CD4-positive, alpha-beta T cell treated with Interleukin-12 subunit alpha and Interleukin-12 subunit beta, for 1 hour (primary cell): Measurements from ENCODE around the gene GAD1.
A peak's percentile ranks its signal among the peaks of the same experiment; 100 is the strongest.

Experiments
- DNase-seq: peaks from one replicate; pipeline ENCODE4 v3.0.0-alpha.2; 2020

Gene GAD1

DNA sequence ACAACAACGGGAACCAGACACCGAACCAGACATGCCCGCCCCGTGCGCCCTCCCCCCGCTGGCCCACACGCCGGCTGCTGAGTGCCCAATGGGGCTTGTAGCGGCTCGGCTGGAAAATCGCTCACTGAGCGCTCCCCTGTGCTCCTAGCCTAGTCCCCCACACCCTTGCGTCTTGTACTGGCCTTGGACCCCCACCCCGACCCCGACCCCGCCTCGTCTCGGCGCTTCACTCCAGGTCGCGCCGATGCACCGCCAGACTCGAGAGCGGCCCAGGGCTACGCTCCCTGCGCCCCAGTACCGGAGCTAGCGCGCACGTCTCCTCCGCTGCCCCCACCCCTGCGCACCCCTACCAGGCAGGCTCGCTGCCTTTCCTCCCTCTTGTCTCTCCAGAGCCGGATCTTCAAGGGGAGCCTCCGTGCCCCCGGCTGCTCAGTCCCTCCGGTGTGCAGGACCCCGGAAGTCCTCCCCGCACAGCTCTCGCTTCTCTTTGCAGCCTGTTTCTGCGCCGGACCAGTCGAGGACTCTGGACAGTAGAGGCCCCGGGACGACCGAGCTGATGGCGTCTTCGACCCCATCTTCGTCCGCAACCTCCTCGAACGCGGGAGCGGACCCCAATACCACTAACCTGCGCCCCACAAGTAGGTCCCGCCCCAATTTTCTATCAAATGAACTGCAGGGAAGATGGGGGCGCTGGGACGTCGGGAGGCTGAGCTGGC is 1.5 kb downstream of the GAD1 start:
- no peak for DNase-seq

DNA sequence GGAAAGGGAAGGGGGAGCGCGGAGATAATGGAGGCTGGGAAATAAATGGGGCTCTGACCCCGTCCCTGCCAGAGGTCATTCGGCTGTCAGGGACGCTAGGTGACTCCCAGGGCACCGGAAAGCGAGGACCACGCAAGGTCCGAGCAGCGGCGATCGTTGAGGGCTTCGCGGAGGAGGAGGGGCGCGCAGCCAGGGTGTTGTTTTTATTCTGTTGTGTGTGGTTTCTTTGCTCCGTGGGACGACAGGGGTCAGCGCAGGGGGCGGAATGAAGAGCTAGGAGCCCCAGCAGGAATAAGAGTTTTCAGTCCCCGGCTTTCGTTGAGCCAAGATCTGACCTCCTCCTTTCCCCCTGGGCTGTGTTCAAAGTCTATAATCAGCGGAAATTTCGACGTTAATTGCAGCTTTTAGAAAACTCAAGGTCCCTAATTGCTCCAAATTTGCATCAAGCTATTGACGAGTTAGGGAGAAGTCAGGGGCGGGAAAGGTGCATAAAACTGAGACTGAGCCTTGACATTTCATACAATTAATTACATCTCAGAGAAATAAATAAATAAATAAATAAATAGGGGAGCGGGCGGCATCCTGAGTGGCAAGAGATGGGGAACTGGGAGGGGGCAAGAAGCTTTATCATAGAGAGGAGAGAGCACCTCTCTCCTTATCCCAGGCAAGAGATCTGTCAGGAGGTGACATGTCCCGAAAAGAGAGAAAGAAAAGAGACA is 2.2 kb downstream of the GAD1 start:
- DNase-seq, result no peak

DNA sequence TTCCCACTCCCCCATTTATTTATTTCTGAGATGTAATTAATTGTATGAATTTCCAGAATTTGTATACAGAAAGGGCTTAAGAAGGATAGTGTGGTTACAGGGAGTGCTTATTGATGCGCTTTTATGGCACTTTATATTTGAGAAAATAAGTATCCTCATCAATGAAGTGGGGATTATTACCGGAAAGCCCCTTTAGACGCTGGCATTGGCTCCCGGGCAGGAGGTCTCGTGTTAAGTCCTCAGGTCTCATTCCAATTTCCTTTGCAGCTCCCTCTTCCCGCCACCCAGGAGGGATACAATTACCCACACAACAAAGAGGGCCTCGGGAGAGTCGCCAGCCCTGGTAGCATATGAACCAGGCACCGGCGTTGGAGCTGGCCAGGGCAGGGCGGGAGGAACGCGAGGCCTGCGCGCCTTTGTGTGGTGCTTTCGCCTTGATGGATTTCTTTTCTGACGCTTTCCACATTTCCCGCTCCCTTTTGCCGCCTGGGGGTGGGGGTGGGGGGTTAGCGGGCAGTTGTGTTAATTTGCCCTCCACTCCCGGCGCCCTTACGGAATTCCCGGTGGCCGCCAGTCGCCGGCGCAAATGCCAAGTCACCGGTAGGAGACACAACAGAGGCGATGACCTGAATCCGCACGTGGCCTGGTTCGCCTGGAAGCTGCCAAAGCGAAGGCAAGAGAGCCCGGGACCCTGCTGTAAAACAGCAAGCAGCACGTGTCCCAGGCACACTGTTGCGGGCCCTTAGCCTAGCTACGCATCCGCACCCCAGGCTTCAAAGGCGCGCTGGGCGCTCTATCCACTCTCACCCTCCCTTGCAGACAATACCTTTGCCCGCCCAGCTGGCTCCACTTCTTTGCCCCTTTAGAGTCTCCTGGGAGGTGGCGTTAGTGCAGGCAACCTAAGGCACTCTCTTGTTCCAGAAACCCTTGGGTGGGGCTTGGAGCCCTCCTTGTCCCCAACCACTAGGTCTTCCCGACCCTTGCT is 3.3 kb downstream of the GAD1 start:
- DNase-seq, result no peak

DNA sequence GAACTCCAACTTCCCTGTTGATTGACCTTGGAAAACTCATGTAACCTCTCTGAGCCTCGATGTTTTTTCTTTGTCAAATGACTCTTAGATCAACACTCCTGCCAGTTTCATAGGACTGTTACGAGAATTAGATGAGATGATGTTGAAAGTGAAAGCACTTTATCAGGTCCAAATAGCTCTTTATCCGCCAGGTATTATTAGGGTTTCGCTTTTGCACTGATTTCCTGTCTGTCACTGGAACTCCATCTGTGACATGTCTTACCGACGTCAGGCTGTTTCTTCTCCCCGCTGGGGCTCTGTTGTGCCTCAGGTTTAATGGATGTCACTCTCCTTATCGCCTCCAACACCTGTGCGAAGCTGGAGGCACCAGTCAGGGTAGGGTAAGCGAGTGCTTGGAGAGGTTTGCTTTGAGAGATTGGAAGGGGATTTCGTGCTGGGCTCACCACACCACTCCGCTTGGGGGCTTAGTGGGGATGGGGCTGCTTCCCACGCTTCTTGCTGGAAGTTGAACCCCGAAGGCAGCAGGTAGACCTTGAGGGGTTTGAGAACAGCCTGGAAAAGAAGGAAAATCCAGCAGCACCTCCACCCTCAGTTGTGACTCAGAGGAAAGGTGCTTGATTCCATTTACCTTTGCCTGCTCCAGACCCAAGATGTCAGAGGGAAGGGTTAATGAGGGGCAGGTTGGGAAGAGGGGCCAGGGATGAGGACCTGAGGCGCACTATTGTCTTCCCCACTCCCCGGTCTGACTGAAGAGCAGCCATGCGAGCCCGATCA is 4.3 kb downstream of the GAD1 start:
- peak; percentile 55 for DNase-seq

DNA sequence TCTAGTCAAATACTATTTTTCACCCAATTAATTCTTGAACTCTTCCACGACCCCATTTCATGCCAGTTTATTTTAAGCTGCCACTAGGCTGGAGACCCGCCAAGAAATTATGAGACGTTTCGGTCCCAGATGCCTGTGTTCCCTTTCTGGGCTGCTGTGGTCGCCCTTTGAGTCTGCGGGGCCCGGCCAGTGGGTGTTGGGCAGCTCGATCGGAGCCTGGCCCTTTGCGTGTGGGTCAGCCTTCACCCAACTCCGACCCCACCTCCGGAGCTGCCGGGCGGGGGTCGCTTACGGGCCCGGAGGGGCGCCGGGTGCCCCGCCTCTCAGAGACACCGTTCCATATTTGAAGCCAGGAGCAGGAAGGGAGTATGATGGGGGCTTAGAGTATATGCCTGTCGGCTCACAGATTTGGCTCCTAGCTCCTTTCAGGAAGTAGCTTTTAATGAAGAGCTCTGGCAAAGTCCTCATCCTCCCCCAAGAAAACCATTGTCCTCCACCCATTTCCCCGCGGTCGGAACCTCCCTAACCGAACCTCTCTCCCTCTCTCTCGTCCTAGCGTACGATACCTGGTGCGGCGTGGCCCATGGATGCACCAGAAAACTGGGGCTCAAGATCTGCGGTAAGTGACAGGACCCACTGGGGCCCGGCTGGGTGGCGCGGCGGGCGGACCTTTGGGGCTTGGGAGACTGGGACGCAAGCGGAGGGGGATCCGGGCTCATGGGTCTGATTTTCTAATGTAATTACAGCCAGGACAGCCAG is 5.0 kb downstream of the GAD1 start:
- no peak for DNase-seq

DNA sequence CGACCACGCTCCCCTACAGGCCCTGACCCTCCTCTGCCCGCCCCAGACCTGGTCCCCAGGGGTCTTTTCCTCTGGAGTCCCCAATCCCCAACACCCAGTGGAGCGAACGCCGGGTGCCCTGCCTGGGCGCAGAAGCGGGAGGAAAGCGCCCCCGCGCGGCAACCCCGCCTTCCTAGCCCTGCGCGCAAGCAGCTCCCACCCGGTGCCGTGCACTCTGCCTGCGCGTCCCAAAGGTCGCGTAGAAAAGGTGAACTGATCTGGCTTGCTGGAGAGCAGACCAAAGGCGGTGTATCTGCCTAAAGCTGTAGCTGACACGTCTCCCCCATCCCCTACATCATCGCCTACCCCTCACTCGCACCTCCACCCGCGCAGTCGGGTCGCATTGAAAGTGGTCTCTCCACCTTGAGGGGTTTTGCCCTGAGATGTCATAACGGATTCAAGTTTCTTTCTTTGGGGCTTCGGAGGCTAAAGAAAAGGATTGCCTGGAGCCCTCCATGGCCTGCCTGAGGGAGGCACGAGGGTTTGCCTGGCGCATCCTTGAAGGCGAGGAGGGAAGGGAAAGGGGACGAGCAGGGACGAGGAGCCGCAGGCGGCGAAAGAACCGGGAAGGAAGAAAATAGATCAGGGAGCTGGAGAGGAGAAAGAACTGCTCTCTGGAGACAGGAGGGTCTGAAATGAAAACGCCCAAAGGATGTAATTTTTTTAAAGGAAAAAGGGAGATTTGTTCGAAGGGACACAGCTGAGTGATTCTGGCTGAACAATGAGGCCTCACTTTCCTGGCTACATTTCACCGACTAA is 5.8 kb downstream of the GAD1 start:
- DNase-seq, result no peak

DNA sequence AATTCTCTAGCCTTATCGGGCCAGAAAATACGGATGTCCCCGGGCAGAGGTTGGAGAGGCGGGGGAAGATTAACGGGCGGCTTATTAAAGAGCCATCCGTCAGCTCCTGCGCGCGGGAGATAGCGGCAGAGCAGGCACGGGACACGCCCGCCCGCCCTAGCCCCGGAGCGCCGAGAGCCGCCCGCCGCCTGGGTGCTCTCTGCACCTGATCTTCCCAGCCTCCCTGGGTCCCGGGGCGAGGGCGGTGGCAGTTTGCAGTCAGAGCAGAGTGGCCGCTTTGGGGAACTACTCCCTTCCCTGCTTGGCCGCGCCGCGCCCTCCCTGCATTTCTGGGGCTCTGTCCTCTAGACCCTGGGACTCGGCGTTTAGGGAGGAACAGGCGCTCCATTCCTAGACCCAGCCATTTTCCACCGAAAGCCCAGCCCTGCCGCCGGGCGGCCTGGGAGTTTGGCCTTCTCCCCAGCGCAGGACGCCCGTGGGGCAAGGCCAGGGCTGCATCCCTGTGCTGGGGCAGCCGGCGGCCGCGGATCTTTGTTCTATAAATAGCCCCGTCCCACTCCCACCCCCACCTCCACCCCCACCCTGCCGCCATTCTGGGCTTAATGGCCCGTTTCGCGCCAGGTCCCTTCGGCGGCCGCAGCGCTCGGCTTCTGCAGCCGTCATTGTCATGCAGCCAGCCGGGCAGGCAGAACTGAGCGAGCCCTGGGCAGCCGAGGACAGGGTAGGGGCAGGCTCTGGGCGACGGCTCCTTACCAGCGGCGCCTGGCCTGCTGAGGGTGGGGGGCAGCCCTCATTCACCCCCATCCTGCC is 6.6 kb downstream of the GAD1 start:
- DNase-seq, result no peak

DNA sequence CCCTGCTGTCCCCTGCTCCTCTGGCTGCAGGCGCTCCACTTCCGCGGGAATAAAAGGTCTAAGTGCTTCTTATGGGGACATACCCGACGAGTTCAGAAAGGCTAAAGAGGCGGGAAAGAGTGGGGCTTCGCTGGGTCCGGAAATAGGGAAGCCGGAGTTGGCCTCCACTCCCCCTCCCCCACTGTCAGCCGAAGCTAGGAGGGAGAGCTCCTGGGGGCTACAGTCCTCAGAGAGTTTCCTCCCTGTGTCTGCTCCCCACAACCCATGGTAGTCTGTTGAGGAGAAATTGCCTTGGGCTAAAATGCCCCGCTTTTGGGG is 7.2 kb downstream of the GAD1 start:
- no peak for DNase-seq

DNA sequence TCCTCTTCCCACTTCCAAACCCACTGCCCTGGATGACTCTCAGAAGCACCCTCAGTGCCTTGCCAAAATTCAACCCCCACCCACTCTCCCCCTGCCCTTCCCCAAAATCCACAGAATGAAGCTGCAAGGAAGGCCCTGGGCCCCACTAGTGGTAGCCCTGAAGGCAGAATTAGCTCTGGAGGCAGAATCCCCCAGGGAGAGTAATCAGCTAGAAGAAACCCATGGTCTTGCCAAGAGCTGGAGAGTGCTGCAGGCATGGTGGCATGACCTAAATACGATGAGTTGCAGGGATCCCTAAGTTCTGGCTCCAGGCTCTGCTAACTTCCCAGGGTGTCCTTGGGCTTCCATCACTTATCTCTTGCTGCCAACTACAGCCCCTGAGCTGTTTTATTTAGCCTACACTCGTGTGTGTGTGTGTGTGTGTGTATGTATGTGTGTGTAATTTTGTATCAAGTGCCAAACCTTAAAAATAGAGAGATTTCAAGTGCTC is 7.9 kb downstream of the GAD1 start:
- DNase-seq, result no peak

DNA sequence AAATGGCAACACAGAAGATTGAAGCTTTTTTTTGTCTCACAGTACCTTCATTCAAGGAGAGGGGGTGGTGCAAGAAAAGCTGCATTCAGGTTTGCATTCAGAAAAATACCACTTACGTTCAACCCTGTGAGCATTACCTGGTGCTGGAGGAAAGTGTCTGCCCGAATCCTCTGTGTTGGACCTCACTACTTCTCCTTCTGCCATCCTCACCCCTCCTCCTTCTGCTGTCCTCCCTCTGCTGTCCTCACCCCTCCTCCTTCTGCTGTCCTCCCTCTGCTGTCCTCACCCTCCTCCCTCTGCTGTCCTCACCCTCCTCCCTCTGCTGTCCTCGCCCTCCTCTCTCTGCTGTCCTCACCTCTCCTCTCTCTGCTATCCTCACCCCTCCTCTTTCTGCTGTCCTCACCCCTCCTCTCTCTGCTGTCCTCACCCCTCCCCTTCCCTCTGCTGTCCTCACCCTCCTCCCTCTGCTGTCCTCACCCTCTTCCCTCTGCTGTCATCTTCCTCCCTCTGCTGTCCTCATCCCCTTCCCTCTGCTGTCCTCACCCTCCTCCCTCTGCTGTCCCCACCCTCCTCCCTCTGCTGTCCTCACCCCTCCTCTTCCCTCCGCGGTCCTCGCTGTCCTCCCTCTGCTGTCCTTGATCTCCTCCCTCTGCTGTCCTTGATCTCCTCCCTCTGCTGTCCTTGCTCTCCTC is 11.3 kb downstream of the GAD1 start:
- DNase-seq, result no peak

DNA sequence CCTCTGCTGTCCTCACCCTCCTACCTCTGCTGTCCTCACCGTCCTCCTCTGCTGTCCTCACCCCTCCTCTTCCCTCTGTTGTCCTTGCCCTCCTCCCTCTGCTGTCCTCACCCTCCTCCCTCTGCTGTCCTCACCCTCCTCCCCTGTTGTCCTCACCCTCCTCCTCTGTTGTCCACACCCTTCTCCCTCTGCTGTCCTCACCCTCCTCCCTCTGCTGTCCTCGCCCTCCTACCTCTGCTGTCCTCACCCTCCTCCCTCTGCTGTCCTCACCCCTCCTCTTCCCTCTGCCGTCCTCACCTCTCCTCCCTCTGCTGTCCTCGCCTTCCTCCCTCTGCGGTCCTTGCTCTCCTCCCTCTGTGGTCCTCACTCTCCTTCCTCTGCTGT is 11.8 kb downstream of the GAD1 start:
- DNase-seq, result no peak

DNA sequence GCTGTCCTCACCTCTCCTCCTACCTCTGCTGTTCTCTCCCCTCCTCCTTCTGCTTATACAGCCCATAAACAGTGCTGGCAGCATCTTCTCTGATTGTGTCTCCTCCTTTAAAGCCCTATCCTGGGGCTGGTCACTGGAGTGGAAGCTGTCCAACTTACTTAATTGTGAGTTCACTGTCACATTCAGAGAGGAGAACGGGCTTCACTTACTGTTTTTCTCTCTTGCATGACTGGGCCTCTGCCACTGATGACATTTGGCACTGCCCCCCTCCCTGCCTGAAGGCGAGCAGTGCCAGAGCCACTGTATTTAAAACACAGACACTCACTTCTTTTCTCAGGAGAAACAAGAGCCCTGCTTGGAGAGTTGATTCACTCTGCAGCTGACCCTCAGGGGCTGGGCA is 12.3 kb downstream of the GAD1 start:
- DNase-seq, result no peak

DNA sequence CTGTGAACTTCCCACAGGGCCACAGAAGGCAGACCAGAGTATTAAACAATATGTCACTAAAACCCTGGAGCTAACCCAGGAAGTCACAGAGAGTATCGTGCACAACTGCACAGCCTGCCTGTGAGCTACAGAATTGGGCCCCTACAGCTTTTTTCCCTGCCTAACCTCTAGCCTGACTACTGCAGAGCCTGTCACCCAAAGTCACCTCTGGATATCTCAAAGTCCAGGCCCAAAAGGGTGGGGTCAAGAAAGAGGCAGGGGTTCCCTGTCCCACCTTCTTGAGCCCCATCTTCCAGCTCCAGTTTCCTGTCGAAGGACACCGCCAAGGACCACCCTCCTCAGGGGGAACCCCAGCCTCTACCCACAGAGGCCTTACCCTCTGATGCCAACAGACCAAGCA is 13.5 kb downstream of the GAD1 start:
- no peak for DNase-seq

DNA sequence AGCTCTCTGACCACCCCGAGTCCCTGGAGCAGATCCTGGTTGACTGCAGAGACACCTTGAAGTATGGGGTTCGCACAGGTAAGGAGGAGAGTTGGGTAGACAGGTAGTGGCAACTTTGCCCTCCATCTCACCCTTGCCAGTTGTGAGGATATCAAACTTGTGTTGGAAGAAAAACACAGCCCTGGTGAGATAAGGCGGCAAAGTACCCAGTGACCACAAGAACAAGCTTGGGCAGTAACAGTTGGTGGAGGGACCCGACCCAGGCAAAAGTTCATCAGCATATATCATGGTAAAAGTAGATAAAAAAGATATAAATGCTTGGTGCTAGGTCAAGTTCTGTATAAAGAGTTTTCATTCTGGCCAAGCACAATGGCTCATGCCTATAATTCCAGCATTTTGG is 14.4 kb downstream of the GAD1 start:
- no peak for DNase-seq

DNA sequence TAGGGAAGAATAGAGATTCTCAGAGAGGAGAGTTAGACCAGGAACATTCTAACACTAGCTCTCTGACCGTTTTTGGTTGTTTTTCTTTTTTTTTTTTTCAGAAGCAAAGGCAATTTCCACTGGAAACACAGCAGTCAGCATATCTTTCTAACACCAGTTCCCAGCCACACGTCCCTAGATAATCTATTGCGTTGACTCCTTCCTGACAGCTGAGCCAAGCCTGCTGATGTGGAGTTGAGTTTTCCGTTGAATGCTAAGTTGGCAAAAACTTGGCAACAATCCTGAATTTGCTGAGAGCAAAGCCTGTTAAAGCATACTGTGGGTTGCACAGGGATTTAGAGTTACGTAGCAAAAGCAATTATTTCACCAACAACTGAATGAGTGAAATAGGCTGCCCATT is 19.3 kb downstream of the GAD1 start:
- no peak for DNase-seq

DNA sequence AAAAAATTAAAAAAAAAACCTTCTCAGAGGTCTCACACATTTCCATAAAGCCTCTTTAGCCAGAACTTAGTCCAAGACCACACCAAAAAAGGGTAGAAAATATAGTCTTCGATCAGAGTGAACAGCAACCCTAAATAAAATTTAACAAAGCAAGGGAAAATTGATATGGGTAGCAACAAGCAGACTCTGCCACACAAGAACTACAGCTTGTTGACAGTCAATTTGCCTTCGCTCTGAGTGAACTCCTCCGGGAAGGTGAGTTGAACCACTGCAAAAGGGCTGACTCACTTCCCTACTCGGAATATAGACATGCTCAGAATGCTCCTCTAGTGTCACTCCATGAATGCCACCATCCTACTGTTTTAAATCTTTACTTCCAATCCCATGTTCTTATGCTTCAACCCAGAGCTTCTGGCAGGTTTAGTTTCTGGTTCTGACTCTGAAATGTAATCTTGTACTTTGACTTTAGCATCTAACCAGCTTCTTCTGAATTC is 24.1 kb downstream of the GAD1 start:
- DNase-seq, result no peak

DNA sequence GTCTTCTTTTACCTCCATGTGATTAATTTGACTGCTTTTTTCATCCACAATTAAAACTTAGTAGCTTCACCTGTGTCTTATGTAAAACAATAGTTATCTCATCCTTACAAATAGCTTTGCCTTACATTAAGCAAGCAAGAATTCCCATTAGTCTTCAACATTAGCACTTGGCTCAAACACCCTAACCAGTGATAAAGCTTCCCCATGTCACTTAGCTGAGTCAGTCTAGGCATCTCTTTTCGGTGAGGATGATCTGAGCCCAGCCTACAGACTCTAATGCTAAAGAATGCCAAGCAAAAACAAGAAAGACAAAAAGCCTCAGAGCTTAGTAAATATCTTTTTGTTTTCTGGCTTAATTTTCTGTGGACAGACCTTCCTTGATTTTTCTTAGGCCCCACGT is 26.1 kb downstream of the GAD1 start:
- no peak for DNase-seq

DNA sequence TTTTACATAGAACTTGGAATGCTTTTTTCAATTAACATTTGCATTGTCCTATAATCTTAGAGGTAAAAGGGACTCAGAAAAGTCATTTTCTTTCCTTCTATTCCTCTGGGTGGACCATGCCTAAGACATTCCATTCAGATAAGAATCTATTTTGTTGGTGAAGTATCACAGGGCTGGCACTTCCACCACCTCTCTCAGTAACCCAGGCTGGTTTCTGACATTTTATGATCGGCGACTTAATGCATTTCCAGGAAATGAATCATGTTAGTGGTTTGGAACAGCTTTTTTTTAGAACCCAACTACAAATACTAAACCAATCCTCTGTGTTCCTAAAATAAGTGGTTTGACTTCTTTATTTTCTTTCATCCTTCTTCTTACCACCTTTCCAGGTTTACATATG is 27.0 kb downstream of the GAD1 start:
- no peak for DNase-seq

DNA sequence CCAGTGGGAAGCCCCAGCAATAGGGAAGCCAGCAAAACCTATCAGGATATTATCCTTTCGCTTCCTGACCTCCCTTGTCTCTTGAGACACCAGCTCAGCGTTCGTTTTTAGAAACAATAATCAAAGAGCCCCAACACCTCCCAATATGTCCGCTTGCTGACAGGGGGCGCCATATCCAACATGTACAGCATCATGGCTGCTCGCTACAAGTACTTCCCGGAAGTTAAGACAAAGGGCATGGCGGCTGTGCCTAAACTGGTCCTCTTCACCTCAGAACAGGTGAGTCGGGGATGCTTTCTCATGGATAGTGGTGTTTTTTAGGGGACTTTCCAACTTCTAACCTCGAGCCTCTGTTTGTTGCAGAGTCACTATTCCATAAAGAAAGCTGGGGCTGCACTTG is 28.7 kb downstream of the GAD1 start:
- DNase-seq, result no peak

DNA sequence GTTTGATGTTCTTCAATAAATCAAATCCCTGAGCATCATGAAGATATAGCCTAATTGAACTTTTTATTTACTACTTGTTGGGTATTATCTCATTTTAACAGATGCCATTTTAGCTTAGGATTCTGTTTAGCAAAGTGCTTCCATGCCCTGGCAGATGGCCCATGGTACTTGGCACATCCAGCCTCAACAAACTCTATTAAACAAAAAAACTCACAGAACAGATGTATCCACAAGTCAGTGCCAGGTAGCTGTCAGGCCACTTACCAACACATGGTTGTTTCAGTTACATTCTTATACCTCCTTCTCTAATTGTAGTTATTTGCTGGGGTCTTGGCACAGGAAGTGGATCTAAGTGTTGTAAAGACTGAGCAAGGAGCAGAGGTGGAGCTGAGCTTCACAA is 29.6 kb downstream of the GAD1 start:
- no peak for DNase-seq
